Endodermal cell (in vitro differentiated cells): Measurements from ENCODE around the gene ACTR6. TPM values are rescaled to one million over a fixed set of nuclear protein-coding genes. Genes with fewer than 3 reads are reported as not detected.

Experiments
- DNase-seq: peaks from one replicate; pipeline ENCODE4 v3.0.0-alpha.2; 2017
- H3K27ac ChIP-seq: 2 replicates; pipeline ENCODE4 v1.5.1; 2013; ENCODE audit warnings: mild to moderate bottlenecking, low read depth, low read length, moderate library complexity
- H3K27me3 ChIP-seq: 2 replicates; pipeline ENCODE4 v1.6.1; 2013; ENCODE audit warnings: mild to moderate bottlenecking, low read length, moderate library complexity; ENCODE audit not compliant: insufficient read depth, control insufficient read depth, poor library complexity, severe bottlenecking
- H3K36me3 ChIP-seq: 2 replicates; pipeline ENCODE4 v1.7.0; 2013; ENCODE audit warnings: mild to moderate bottlenecking, low read length, moderate library complexity; ENCODE audit not compliant: control insufficient read depth, insufficient read depth
- H3K4me1 ChIP-seq: one replicate; pipeline ENCODE4 v1.7.0; 2013; ENCODE audit warnings: low read length; ENCODE audit not compliant: control insufficient read depth, insufficient read depth
- H3K4me3 ChIP-seq: 2 replicates; pipeline ENCODE4 v1.5.1; 2013; ENCODE audit warnings: mild to moderate bottlenecking, low read length, moderate library complexity
- H3K9ac ChIP-seq: 2 replicates; pipeline ENCODE4 v1.6.1; 2013; ENCODE audit warnings: mild to moderate bottlenecking, low read length, moderate library complexity; ENCODE audit not compliant: poor library complexity, severe bottlenecking; ENCODE audit errors: extremely low read depth
- H3K9me3 ChIP-seq: 2 replicates; pipeline ENCODE4 v1.6.1; 2013; ENCODE audit warnings: mild to moderate bottlenecking, low read length, moderate library complexity; ENCODE audit not compliant: control insufficient read depth
- H3K27ac Mint-ChIP-seq: 2 replicates; pipeline ENCODE4 v1.8.0; 2020; ENCODE audit warnings: mixed read lengths
- H3K27me3 Mint-ChIP-seq: 2 replicates; pipeline ENCODE4 v1.8.0; 2021; ENCODE audit warnings: mild to moderate bottlenecking, mixed read lengths; ENCODE audit not compliant: insufficient read depth
- H3K36me3 Mint-ChIP-seq: 2 replicates; pipeline ENCODE4 v1.8.0; 2020; ENCODE audit warnings: low read depth, mixed read lengths
- H3K4me1 Mint-ChIP-seq: 2 replicates; pipeline ENCODE4 v1.8.0; 2020; ENCODE audit warnings: mixed read lengths
- H3K4me3 Mint-ChIP-seq: 2 replicates; pipeline ENCODE4 v1.8.0; 2020; ENCODE audit warnings: mild to moderate bottlenecking, moderate library complexity, mixed read lengths
- H3K9me3 Mint-ChIP-seq: 2 replicates; pipeline ENCODE4 v1.8.0; 2020; ENCODE audit warnings: mild to moderate bottlenecking, mixed read lengths
- WGBS, 2 experiments: methylation state at CpG; one replicate each; pipeline versions ENCODE4 v1.1.5 to v1.1.7; 2013; ENCODE audit warnings: missing lambda C conversion rate in 2 of 2, mixed read lengths in 1 of 2; ENCODE audit not compliant: insufficient coverage in 1 of 2, insufficient read length in 1 of 2; 5-methylcytosine and 5-hydroxymethylcytosine counted together
- total RNA-seq, 2 donors: library from RNA; stranded (reverse); fragmentation: NEBNext Ultra II Directional in 1 of 2; extraction: Animal tissue kit (Norgen Biotek cat#: 25700) in 1 of 2; gene quantifications; 2 replicates in 1 of 2; 3 replicates in 1 of 2; pipeline ENCODE4 v1.2.1, GENCODE V29; 2021
- TF ChIP-seq, protein P1 (sequence below): fragments of 200-600 bp; sonication (generic); conservative IDR thresholded peaks from 2 replicates; pipeline ENCODE4 v1.5.0; 2021; ENCODE audit warnings: antibody characterized with exemption, mild to moderate bottlenecking

The ACTR6 gene
- total RNA-seq, 2 donors from 2014 or later = 39.4 to 47.8 TPM

DNA sequence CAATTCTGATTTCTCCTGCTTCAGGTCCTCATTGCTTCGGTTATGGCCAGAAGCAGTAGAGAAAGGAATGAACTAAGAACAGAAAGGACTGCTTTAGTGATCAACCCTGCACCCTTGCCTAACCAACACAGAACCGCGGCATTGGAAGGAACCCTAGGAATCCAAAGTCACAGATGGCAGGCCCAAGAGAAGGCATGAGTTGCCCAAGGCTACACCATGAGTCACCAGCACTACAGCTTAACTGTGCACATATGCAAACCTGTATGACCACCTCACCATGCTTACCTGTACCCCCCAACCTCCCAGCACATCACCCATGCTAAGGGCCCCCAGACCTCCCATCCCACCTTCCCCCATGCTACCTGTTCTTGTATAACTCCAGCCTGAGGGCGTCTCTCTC is 32.1 kb upstream of the ACTR6 start:
- H3K36me3 ChIP-seq = peaks cover 13% of the 10 kb centered on the region
- Mint-ChIP-seq H3K4me1 (peaks cover 6% of the 10 kb centered on the region), H3K36me3 (peaks cover 38% of the 10 kb centered on the region), H3K27me3 (no peaks in the 10 kb centered on the region), H3K27ac (no peak overlapping the region), H3K9me3 (peaks cover 16% of the 10 kb centered on the region), H3K4me3 (no peak overlapping the region)
- 93 to 98% methylated on average over 3 to 4 of the region's 4 CpGs for WGBS, 2 experiments
- H3K9ac ChIP-seq = no peak overlapping the region
- H3K27ac ChIP-seq = no peak overlapping the region
- H3K4me1 ChIP-seq = no peaks in the 10 kb centered on the region
- H3K4me3 ChIP-seq = no peak overlapping the region
- no peaks in the 10 kb centered on the region for H3K27me3 ChIP-seq
- TF ChIP-seq, protein P1, sequence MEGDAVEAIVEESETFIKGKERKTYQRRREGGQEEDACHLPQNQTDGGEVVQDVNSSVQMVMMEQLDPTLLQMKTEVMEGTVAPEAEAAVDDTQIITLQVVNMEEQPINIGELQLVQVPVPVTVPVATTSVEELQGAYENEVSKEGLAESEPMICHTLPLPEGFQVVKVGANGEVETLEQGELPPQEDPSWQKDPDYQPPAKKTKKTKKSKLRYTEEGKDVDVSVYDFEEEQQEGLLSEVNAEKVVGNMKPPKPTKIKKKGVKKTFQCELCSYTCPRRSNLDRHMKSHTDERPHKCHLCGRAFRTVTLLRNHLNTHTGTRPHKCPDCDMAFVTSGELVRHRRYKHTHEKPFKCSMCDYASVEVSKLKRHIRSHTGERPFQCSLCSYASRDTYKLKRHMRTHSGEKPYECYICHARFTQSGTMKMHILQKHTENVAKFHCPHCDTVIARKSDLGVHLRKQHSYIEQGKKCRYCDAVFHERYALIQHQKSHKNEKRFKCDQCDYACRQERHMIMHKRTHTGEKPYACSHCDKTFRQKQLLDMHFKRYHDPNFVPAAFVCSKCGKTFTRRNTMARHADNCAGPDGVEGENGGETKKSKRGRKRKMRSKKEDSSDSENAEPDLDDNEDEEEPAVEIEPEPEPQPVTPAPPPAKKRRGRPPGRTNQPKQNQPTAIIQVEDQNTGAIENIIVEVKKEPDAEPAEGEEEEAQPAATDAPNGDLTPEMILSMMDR = no peak
- peaks cover 23% of the 10 kb centered on the region for H3K9me3 ChIP-seq
- no peak for DNase-seq

DNA sequence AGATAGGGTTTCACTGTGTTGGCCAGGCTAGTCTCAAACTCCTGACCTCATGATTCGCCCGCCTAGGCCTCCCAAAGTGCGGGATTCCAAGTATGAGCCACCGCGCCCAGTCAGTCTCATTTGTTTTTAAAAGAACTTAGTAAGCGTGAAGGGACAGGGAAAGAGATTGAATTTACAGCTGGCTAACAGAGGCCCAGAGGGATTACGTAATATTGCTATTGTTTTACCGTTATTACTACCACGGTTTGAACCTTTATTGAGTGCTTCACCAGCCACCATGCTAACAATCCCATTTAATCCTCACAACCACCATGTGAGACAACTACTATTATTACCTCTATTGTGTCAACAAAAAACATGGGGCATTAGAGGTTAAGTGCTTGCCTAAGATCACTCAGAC is 31.3 kb upstream of the ACTR6 start:
- Histone ChIP-seq H3K4me1 (no peaks in the 10 kb centered on the region), H3K9me3 (peaks cover 17% of the 10 kb centered on the region), H3K27ac (no peak overlapping the region), H3K36me3 (peaks cover 13% of the 10 kb centered on the region), H3K9ac (no peak overlapping the region), H3K27me3 (no peaks in the 10 kb centered on the region), H3K4me3 (no peak overlapping the region)
- Mint-ChIP-seq H3K27ac (no peak overlapping the region), H3K27me3 (no peaks in the 10 kb centered on the region), H3K4me1 (no peaks in the 10 kb centered on the region), H3K9me3 (peaks cover 15% of the 10 kb centered on the region), H3K4me3 (no peak overlapping the region), H3K36me3 (peaks cover 36% of the 10 kb centered on the region)
- 97 to 98% methylated on average over 9 of the region's 9 CpGs for WGBS, 2 experiments
- no peak for DNase-seq
- TF ChIP-seq, protein P1 = no peak

DNA sequence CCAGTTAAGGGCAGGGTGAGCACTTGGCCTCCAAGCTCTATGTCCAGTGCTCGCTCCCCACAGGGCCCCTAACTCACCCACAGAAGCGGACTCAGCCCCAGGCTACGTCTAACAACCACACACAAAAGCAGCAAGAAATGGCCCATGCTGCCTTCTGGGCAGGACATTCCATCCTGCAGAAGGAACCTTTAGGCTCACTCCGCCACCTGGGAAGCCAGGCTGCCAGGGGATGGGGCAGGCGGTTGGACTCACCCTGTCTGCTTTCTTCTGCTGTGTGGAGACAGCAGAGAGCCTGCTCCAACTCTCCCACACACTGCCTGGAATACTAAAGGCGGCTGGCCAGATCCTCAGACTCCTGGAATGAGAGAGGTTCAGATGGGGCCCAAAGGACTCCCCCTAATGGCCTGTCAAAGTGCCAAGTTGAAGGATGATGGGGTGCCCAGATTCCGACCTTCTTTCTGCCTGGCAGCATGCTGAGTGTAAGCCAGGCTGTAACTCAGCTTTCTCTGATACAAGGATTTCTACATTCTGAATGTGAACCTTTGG is 30.2 kb upstream of the ACTR6 start:
- Mint-ChIP-seq H3K4me1 (no peaks in the 10 kb centered on the region), H3K9me3 (peaks cover 5% of the 10 kb centered on the region), H3K27me3 (no peaks in the 10 kb centered on the region), H3K27ac (no peak overlapping the region), H3K4me3 (no peak overlapping the region), H3K36me3 (peaks cover 31% of the 10 kb centered on the region)
- TF ChIP-seq, protein P1 = no peak
- Histone ChIP-seq H3K27me3 (no peaks in the 10 kb centered on the region), H3K36me3 (peaks cover 11% of the 10 kb centered on the region), H3K9ac (no peak overlapping the region), H3K4me3 (no peak overlapping the region), H3K27ac (no peak overlapping the region), H3K4me1 (no peaks in the 10 kb centered on the region), H3K9me3 (peaks cover 6% of the 10 kb centered on the region)
- 94% methylated on average over 7 of the region's 7 CpGs; no CpG with 5 or more reads in 1 of the 2 experiments for WGBS, 2 experiments
- peak; percentile 55 for DNase-seq
